Measurements from ENCODE around the gene CPA5. TPM values are rescaled to one million over a fixed set of nuclear protein-coding genes. Genes with fewer than 3 reads are reported as not detected.

Gene CPA5
- total RNA-seq, 1 donor from 2014 or later, result not detected

DNA sequence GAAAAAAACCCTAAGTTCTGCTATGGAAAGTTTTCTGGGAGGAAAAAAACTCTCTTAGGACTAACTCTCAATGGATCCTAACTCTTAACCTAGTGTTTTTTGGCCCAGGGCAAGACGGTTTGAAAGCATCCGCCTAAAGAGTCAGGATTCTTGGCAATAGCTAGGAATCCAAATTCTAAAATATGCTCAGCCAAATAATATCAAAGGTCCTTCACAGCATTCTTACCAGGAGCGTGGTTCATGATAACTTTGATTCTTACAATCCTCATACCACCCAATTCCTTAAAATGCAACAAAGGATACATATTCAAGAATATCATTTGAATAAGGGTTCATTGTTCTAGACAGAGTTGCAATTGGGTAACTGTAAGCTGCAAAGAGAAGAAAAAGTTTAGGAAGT lies 57.0 kb downstream of the CPA5 start:
- Histone ChIP-seq H3K4me1 (peaks cover 1% of the 10 kb centered on the region), H3K27ac (no peak overlapping the region), H2AFZ (replicated peaks) (no peak overlapping the region), H3K79me2 (ENCODE audit: low read depth) (no peaks in the 10 kb centered on the region), H3K4me2 (no peak overlapping the region), H3K9ac (no peak overlapping the region), H4K20me1 (ENCODE audit: low read depth) (no peaks in the 10 kb centered on the region), H3K27me3 (no peaks in the 10 kb centered on the region), H3F3A (ENCODE audit: low read depth) (no peaks in the 10 kb centered on the region), H3K36me3 (no peaks in the 10 kb centered on the region), H3K4me3 (no peak overlapping the region), H3K9me3 (ENCODE audit: low read depth) (no peaks in the 10 kb centered on the region)
- Mint-ChIP-seq H3K36me3 (peaks cover 26% of the 10 kb centered on the region), H3K4me3 (no peak overlapping the region), H3K27me3 (ENCODE audit: insufficient read depth, low read depth) (no peaks in the 10 kb centered on the region), H3K27ac (no peak overlapping the region), H3K4me1 (peaks cover 18% of the 10 kb centered on the region), H3K9me3 (no peaks in the 10 kb centered on the region)
- TF ChIP-seq, protein P1, sequence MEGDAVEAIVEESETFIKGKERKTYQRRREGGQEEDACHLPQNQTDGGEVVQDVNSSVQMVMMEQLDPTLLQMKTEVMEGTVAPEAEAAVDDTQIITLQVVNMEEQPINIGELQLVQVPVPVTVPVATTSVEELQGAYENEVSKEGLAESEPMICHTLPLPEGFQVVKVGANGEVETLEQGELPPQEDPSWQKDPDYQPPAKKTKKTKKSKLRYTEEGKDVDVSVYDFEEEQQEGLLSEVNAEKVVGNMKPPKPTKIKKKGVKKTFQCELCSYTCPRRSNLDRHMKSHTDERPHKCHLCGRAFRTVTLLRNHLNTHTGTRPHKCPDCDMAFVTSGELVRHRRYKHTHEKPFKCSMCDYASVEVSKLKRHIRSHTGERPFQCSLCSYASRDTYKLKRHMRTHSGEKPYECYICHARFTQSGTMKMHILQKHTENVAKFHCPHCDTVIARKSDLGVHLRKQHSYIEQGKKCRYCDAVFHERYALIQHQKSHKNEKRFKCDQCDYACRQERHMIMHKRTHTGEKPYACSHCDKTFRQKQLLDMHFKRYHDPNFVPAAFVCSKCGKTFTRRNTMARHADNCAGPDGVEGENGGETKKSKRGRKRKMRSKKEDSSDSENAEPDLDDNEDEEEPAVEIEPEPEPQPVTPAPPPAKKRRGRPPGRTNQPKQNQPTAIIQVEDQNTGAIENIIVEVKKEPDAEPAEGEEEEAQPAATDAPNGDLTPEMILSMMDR (IDR thresholded peaks at IDR 0.05), result no peak
- DNase-seq (ENCODE audit: low spot score), result no peak

GRCh38 chr7:130405003-130405402 lies 60.4 kb downstream of the CPA5 start:
- peaks cover 5% of the 10 kb centered on the region for H3K4me1 Mint-ChIP-seq
- TF ChIP-seq, protein P1 (IDR thresholded peaks at IDR 0.05), result no peak
- TF ChIP-seq EZH2 (IDR thresholded peaks at IDR 0.05) (no peak), EZH2phosphoT487 (IDR thresholded peaks at IDR 0.05) (no peak)
- Histone ChIP-seq H4K20me1 (ENCODE audit: low read depth) (no peaks in the 10 kb centered on the region), H3K9ac (no peak overlapping the region), H3K9me3 (ENCODE audit: low read depth) (no peaks in the 10 kb centered on the region), H3K4me1 (no peaks in the 10 kb centered on the region), H3K27me3 (no peaks in the 10 kb centered on the region), H3F3A (ENCODE audit: low read depth) (no peaks in the 10 kb centered on the region), H2AFZ (replicated peaks) (no peak overlapping the region), H3K4me2 (no peak overlapping the region), H3K79me2 (ENCODE audit: low read depth) (no peaks in the 10 kb centered on the region), H3K4me3 (no peak overlapping the region), H3K27ac (no peak overlapping the region), H3K36me3 (no peaks in the 10 kb centered on the region)
- H3K9me3 Mint-ChIP-seq, result no peaks in the 10 kb centered on the region
- H3K36me3 Mint-ChIP-seq, result peaks cover 15% of the 10 kb centered on the region
- no peaks in the 10 kb centered on the region for H3K27me3 Mint-ChIP-seq (ENCODE audit: insufficient read depth, low read depth)
- H3K27ac Mint-ChIP-seq, result no peak overlapping the region
- H3K4me3 Mint-ChIP-seq, result no peak overlapping the region
- DNase-seq (ENCODE audit: low spot score), result no peak

GRCh38 chr7:130409067-130409711 lies 64.6 kb downstream of the CPA5 start:
- Mint-ChIP-seq H3K27ac (no peak overlapping the region), H3K4me3 (no peak overlapping the region), H3K4me1 (peaks cover 21% of the 10 kb centered on the region), H3K27me3 (ENCODE audit: insufficient read depth, low read depth) (no peaks in the 10 kb centered on the region), H3K9me3 (no peaks in the 10 kb centered on the region), H3K36me3 (peaks cover 7% of the 10 kb centered on the region)
- Histone ChIP-seq H4K20me1 (ENCODE audit: low read depth) (no peaks in the 10 kb centered on the region), H3K27me3 (no peaks in the 10 kb centered on the region), H2AFZ (replicated peaks) (no peak overlapping the region), H3K9ac (no peak overlapping the region), H3K79me2 (ENCODE audit: low read depth) (no peaks in the 10 kb centered on the region), H3K4me2 (no peak overlapping the region), H3K9me3 (ENCODE audit: low read depth) (no peaks in the 10 kb centered on the region), H3F3A (ENCODE audit: low read depth) (no peaks in the 10 kb centered on the region), H3K27ac (no peak overlapping the region), H3K36me3 (no peaks in the 10 kb centered on the region), H3K4me3 (no peak overlapping the region), H3K4me1 (no peaks in the 10 kb centered on the region)
- TF ChIP-seq, protein P1 (IDR thresholded peaks at IDR 0.05), result no peak
- TF ChIP-seq EZH2 (IDR thresholded peaks at IDR 0.05) (no peak), EZH2phosphoT487 (IDR thresholded peaks at IDR 0.05) (no peak)
- no peak for DNase-seq (ENCODE audit: low spot score)
